Measurements from ENCODE around the gene DNM1.

The DNM1 gene

GRCh38 chr9:128249908-128250838 is 47.0 kb downstream of the DNM1 start:
- TF ChIP-seq YY1 (IDR thresholded peaks at IDR 0.05; ENCODE audit: low read depth) (no peak), ZBTB7A (IDR thresholded peaks at IDR 0.05; ENCODE audit: low read depth) (0 out of 2 replicates have a peak, but pooled peaks have one; percentile 47), EGR1 (IDR thresholded peaks at IDR 0.05) (peak; percentile 62)

DNA sequence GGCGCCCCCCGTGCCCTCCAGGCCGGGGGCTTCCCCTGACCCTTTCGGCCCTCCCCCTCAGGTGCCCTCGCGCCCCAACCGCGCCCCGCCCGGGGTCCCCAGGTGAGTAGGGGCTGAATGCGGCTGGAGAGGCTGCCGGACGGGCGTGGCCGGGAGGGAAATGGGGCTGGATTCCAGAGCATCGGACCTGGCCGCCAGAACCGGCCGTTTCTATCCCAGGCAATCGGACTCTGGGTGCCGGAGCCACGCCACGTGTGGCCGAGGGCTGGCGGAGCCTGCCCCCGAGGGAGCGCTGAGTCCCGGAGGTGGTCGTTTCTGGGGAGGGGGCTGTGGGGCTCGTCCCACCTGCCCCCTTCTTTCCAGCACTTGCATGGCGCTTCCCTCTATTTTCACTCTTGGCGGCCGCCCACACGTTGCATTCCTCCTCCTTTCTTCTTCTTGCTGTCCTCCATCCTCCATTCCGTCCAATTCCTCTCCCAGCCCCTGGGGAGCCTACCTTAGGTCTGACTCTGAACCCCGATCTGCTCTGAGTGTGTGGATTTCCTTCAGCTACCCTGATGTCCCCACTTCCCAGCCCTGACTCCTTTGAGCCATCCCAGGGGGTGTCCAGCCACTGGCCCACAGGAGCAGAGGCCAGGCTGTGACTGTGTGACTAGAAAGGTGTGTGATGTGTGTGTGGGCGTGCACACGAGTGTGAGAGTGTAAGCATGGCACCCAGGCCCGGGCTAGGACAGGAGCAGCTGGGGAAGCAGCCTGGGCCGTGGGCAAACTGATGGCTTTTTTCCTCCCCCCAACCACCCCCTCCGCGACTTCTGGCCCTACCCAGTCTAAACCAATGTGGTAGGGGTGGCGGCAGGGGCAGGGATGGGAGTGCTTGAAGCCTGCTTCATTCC is 47.9 kb downstream of the DNM1 start:
- TF ChIP-seq MAX (IDR thresholded peaks at IDR 0.05) (peak; percentile 48; the same call in 1 of the 2 replicates), FOXM1 (IDR thresholded peaks at IDR 0.05; ENCODE audit: borderline replicate concordance, low read depth) (no peak), CEBPB (IDR thresholded peaks at IDR 0.05) (no peak), CREB1 (IDR thresholded peaks at IDR 0.05; ENCODE audit: low read depth) (no peak), TAF1 (IDR thresholded peaks at IDR 0.05; ENCODE audit: low read depth) (no peak), TEAD4 (IDR thresholded peaks at IDR 0.05) (no peak), ZBTB7A (IDR thresholded peaks at IDR 0.05; ENCODE audit: low read depth) (no peak), RAD21 (IDR thresholded peaks at IDR 0.05; ENCODE audit: low read depth) (no peak)

- TF ChIP-seq FOXM1 (IDR thresholded peaks at IDR 0.05; ENCODE audit: borderline replicate concordance, low read depth), result no peak
- no peak for TF ChIP-seq REST (IDR thresholded peaks at IDR 0.05; ENCODE audit: low read depth)
- no peak for TF ChIP-seq TEAD4 (IDR thresholded peaks at IDR 0.05)
- TF ChIP-seq TAF1 (IDR thresholded peaks at IDR 0.05; ENCODE audit: low read depth), result no peak
- TF ChIP-seq, protein P1, sequence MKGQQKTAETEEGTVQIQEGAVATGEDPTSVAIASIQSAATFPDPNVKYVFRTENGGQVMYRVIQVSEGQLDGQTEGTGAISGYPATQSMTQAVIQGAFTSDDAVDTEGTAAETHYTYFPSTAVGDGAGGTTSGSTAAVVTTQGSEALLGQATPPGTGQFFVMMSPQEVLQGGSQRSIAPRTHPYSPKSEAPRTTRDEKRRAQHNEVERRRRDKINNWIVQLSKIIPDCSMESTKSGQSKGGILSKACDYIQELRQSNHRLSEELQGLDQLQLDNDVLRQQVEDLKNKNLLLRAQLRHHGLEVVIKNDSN (IDR thresholded peaks at IDR 0.05), result no peak
- TF ChIP-seq NFIC (IDR thresholded peaks at IDR 0.05), result no peak
- no peak for TF ChIP-seq TCF12 (IDR thresholded peaks at IDR 0.05; ENCODE audit: low read depth)
- TF ChIP-seq YY1 (IDR thresholded peaks at IDR 0.05; ENCODE audit: low read depth), result no peak
- TF ChIP-seq MAX (IDR thresholded peaks at IDR 0.05), result no peak
These were observed 48.5 kb downstream of the DNM1 start for GRCh38 chr9:128251732-128252100.

- TF ChIP-seq ZBTB7A (IDR thresholded peaks at IDR 0.05; ENCODE audit: low read depth), result no peak
These were observed 49.3 kb downstream of the DNM1 start for GRCh38 chr9:128252317-128253139.

DNA sequence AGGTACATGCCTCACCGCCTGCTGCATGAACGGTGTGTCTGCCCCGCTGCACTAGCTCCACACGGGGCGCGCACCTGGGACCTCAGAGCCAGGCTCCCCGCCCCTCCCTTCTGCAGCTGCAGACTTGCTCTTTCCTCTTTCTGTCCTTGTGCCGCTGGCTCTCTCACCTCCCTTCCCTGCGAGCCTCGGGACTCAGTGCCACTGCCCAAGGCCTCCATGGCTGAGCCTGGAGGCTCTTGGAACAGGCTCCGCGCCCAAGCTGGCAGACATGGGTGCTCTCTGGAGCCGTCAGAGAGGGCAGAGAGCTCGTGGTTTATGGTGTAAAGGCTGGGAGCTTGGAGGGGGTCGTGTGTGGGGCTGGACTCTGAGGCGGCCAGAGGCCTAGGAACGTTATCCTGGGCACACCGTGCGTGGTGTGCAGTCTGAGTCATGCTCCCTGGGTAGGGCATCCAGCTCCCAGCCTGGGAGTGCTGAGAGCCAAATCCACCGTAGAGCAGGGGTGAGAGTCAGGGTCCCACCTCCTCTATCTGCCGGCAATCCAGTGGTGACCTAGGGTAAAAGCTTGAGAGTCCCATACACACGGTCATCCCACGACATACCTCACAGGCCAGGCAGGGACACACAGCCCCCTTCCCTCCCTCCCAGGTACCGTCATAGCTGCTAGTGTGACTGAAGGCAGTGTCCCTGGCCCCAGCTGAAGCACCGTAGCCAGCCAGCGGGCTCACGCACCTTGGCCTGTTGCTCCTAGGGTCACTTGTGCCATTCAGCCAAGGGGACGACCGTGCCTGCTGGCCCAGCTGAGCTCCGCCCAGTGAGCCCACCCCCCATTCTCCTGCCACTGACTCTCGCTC is 50.2 kb downstream of the DNM1 start:
- TF ChIP-seq YY1 (IDR thresholded peaks at IDR 0.05; ENCODE audit: low read depth) (no peak), CEBPB (IDR thresholded peaks at IDR 0.05) (no peak), TCF12 (IDR thresholded peaks at IDR 0.05; ENCODE audit: low read depth) (no peak), FOXM1 (IDR thresholded peaks at IDR 0.05; ENCODE audit: borderline replicate concordance, low read depth) (no peak), TAF1 (IDR thresholded peaks at IDR 0.05; ENCODE audit: low read depth) (no peak), CREB1 (IDR thresholded peaks at IDR 0.05; ENCODE audit: low read depth) (no peak), TEAD4 (IDR thresholded peaks at IDR 0.05) (no peak), MAX (IDR thresholded peaks at IDR 0.05) (no peak), EP300 (IDR thresholded peaks at IDR 0.05; ENCODE audit: borderline replicate concordance) (no peak), RAD21 (IDR thresholded peaks at IDR 0.05; ENCODE audit: low read depth) (no peak), EGR1 (IDR thresholded peaks at IDR 0.05) (no peak)
- TF ChIP-seq, protein P1 (IDR thresholded peaks at IDR 0.05), result no peak

- no peak for TF ChIP-seq ZBTB7A (IDR thresholded peaks at IDR 0.05; ENCODE audit: low read depth)
- TF ChIP-seq TAF1 (IDR thresholded peaks at IDR 0.05; ENCODE audit: low read depth), result no peak
- TF ChIP-seq MAX (IDR thresholded peaks at IDR 0.05), result no peak
- TF ChIP-seq CEBPB (IDR thresholded peaks at IDR 0.05), result no peak
- no peak for TF ChIP-seq CREB1 (IDR thresholded peaks at IDR 0.05; ENCODE audit: low read depth)
These were observed 50.8 kb downstream of the DNM1 start for GRCh38 chr9:128253991-128254346.
